ENCODE results near the gene COBL. TPM values are rescaled to one million over a fixed set of nuclear protein-coding genes. Genes with fewer than 3 reads are reported as not detected.

Gene COBL
- total RNA-seq, 2 experiments from 2014 or later, result not detected

DNA sequence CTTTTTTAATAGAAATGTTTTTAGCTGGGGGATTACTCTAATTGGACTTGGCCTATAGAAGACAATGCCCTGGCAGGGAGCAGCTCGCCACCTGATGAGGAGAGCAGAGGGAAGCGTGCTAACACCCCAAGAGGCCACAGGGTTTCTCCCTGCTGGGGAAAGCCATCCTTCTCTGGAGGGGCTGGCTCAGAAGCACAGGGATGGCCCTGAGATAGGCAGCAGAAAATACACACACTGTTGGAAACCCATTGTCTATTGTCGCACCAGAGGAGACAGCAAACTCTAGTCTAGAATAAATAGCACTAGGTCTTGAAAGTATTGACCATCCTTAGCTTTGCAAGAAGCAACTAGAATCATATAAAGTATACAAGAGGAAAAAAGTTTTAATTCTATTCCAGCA lies 5.4 kb downstream of the COBL start:
- peaks cover 31% of the 10 kb centered on the region for H3K27me3 Mint-ChIP-seq (ENCODE audit: low read depth)
- no peaks in the 10 kb centered on the region for H3K4me1 Mint-ChIP-seq (ENCODE audit: low read depth)
- ChIA-PET CTCF (no interaction called here), POLR2A (no interaction called here)
- H3K27ac Mint-ChIP-seq, result no peak overlapping the region
- H3K36me3 Mint-ChIP-seq (ENCODE audit: low read depth), result no peaks in the 10 kb centered on the region
- no peak overlapping the region for H3K4me3 Mint-ChIP-seq
- H3K9me3 Mint-ChIP-seq (ENCODE audit: insufficient read depth), result no peaks in the 10 kb centered on the region
- DNase-seq (no peak), ATAC-seq (no peak)

DNA sequence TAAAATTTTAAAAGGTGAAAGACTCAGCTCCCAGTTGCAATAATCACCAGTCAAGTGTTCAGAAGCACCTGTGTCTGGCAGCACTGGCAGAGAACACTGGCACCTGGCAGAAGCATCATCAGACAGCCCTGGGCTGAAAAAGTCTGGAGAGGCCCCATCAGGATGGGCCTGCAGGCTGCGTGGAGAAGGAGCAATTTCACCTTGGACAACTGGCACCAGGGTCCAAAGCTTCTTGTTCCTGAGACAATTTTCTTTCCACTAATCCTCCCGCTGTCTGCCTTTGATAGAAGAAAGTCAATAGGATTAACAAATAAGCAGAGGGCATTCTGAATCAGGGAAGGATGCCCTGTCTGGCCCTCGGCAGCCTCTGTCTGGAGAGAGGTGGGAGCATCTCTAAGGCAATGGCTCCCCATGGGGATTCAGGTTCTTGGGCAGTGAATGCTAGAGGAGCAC lies 6.5 kb downstream of the COBL start:
- H3K9me3 Mint-ChIP-seq (ENCODE audit: insufficient read depth), result no peaks in the 10 kb centered on the region
- no peak overlapping the region for H3K4me3 Mint-ChIP-seq
- DNase-seq, result no peak
- no peak for ATAC-seq
- CTCF ChIA-PET, result interaction anchor here (1.6 kb wide), 1 partner anchor 149 kb away, joined by 3 read pairs; no protein-coding TSS in a partner anchor
- POLR2A ChIA-PET, result no interaction called here
- H3K27ac Mint-ChIP-seq, result no peak overlapping the region
- peaks cover 24% of the 10 kb centered on the region for H3K27me3 Mint-ChIP-seq (ENCODE audit: low read depth)
- no peaks in the 10 kb centered on the region for H3K4me1 Mint-ChIP-seq (ENCODE audit: low read depth)
- H3K36me3 Mint-ChIP-seq (ENCODE audit: low read depth), result no peaks in the 10 kb centered on the region

DNA sequence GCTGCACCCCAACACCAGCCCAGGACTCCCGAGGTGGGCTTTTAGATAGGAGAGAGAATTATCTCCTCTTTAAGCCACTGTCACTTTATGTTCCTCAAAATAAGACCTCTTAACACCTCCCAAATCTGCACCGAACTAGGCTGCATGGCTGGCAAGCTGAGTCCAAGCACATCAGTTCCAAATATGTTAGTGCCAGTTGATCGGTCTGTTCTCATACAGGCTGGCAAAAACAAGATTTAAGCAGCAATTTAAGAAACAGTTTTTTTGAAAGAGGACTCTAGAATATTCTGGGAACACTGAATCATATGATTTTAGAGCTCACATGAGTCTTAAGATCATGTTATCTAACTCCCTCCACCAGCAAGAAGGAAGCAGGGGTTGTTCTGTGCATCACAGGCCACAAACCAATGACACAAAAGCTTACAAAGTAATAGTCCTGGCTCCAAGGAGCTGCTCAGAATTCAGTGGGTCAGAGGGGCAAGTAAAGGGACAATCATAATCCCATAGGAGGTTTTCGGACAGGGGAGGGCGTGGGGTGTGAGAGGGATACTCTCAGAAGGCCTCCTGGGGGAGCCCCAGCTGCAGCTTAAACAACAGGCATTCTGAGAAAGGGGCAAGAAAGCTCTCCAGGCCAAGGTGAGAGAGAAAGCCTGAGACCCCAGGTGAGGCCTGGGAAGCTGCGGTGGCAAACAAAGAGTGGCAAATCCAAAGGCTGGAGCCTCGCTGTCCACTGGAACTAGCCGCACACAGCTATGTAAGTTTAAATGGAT lies 7.1 kb downstream of the COBL start:
- no peak overlapping the region for H3K4me3 Mint-ChIP-seq
- H3K9me3 Mint-ChIP-seq (ENCODE audit: insufficient read depth), result no peaks in the 10 kb centered on the region
- ChIA-PET POLR2A (no interaction called here), CTCF (interaction anchor here (1.6 kb wide), 1 partner anchor 148 kb away, joined by 3 read pairs; no protein-coding TSS in a partner anchor)
- no peaks in the 10 kb centered on the region for H3K4me1 Mint-ChIP-seq (ENCODE audit: low read depth)
- peaks cover 19% of the 10 kb centered on the region for H3K27me3 Mint-ChIP-seq (ENCODE audit: low read depth)
- no peaks in the 10 kb centered on the region for H3K36me3 Mint-ChIP-seq (ENCODE audit: low read depth)
- no peak overlapping the region for H3K27ac Mint-ChIP-seq
- ATAC-seq (no peak), DNase-seq (no peak)

DNA sequence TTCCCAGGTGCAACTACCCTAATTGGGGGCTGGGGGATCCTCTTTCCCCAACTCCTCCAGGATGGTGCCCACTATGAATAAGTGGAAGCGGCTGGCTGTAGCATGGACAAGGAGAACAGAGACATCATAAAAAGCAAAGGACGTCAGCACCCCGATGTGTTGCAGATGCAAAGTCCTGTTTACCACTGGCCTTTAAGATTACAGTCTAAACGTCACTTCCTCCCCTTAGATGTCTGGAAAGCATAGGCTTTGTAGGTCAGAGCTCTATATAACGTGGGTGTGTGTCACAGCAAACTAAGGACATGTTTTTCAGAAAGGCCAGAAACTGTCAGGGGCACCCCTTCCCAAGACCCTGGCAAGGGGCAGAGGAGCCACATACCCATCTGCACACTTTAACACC lies 7.9 kb downstream of the COBL start:
- H3K27ac Mint-ChIP-seq, result no peak overlapping the region
- no peak overlapping the region for H3K4me3 Mint-ChIP-seq
- H3K36me3 Mint-ChIP-seq (ENCODE audit: low read depth), result no peaks in the 10 kb centered on the region
- no peaks in the 10 kb centered on the region for H3K9me3 Mint-ChIP-seq (ENCODE audit: insufficient read depth)
- ChIA-PET CTCF (interaction anchor here (1.6 kb wide), 1 partner anchor 148 kb away, joined by 3 read pairs; no protein-coding TSS in a partner anchor), POLR2A (no interaction called here)
- DNase-seq, result no peak
- peaks cover 12% of the 10 kb centered on the region for H3K27me3 Mint-ChIP-seq (ENCODE audit: low read depth)
- no peak for ATAC-seq
- H3K4me1 Mint-ChIP-seq (ENCODE audit: low read depth), result no peaks in the 10 kb centered on the region

DNA sequence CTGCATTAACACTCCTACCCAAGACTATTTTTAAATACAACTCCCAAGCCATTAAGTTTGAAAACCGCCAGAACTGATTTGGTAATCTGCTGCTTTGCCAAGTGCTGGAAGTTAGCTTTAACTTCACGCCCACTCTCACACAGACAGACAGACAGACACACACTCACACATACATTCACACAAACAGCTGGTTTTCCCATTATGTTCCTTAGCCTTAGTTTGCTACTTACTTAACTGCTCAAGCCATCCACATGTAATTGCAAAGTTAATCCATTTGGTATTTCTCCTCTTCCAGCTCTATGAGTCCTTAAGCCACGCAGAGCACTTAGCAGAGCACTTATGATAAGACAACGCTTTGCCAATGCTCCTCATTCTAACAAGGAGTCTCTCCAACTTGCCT lies 8.3 kb downstream of the COBL start:
- CTCF ChIA-PET, result interaction anchor here (1.6 kb wide), 1 partner anchor 147 kb away, joined by 3 read pairs; no protein-coding TSS in a partner anchor
- H3K27me3 Mint-ChIP-seq (ENCODE audit: low read depth), result peaks cover 9% of the 10 kb centered on the region
- DNase-seq, result no peak
- ATAC-seq, result no peak
- H3K4me3 Mint-ChIP-seq, result no peak overlapping the region
- no peaks in the 10 kb centered on the region for H3K9me3 Mint-ChIP-seq (ENCODE audit: insufficient read depth)
- H3K4me1 Mint-ChIP-seq (ENCODE audit: low read depth), result no peaks in the 10 kb centered on the region
- no peak overlapping the region for H3K27ac Mint-ChIP-seq
- POLR2A ChIA-PET, result no interaction called here
- H3K36me3 Mint-ChIP-seq (ENCODE audit: low read depth), result no peaks in the 10 kb centered on the region

- peaks cover 7% of the 10 kb centered on the region for H3K27me3 Mint-ChIP-seq (ENCODE audit: low read depth)
- no peaks in the 10 kb centered on the region for H3K36me3 Mint-ChIP-seq (ENCODE audit: low read depth)
- CTCF ChIA-PET, result no interaction called here
- no peaks in the 10 kb centered on the region for H3K9me3 Mint-ChIP-seq (ENCODE audit: insufficient read depth)
- DNase-seq (no peak), ATAC-seq (no peak)
- H3K4me1 Mint-ChIP-seq (ENCODE audit: low read depth), result no peaks in the 10 kb centered on the region
- H3K27ac Mint-ChIP-seq, result no peak overlapping the region
- POLR2A ChIA-PET, result no interaction called here
- no peak overlapping the region for H3K4me3 Mint-ChIP-seq
Measured at GRCh38 chr7:51307651-51308210, 8.9 kb downstream of the COBL start.

GRCh38 chr7:51306761-51307160 lies 9.8 kb downstream of the COBL start:
- POLR2A ChIA-PET, result no interaction called here
- no peaks in the 10 kb centered on the region for H3K9me3 Mint-ChIP-seq (ENCODE audit: insufficient read depth)
- H3K36me3 Mint-ChIP-seq (ENCODE audit: low read depth), result no peaks in the 10 kb centered on the region
- no peaks in the 10 kb centered on the region for H3K4me1 Mint-ChIP-seq (ENCODE audit: low read depth)
- ATAC-seq (no peak), DNase-seq (no peak)
- no peak overlapping the region for H3K27ac Mint-ChIP-seq
- H3K4me3 Mint-ChIP-seq, result no peak overlapping the region
- CTCF ChIA-PET, result no interaction called here
- H3K27me3 Mint-ChIP-seq (ENCODE audit: low read depth), result peaks cover 4% of the 10 kb centered on the region

DNA sequence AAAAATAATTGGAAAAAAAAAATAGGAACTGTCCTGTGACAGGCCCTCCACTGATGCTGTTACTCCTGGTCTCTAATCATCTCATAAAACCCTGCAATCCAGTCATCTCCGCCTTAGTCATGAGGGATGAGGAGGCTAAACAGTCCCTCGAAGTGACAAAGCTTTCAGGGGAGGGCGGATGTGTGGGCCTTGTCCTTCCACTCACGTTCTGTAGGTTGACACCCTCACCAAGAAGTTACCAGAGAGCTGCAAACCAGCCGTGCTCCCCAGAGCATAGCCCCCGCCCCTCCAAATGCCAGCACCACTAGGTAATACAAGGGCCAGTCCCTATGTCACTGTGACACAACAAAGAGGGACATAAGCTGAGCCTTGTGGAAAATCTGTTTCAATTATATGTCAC lies 11.9 kb downstream of the COBL start:
- DNase-seq (no peak), ATAC-seq (no peak)
- peaks cover 4% of the 10 kb centered on the region for H3K27me3 Mint-ChIP-seq (ENCODE audit: low read depth)
- no peak overlapping the region for H3K27ac Mint-ChIP-seq
- H3K4me3 Mint-ChIP-seq, result no peak overlapping the region
- ChIA-PET CTCF (interaction anchor here (0.7 kb wide), 1 partner anchor 28 kb away, joined by 3 read pairs; no protein-coding TSS in a partner anchor), POLR2A (no interaction called here)
- H3K36me3 Mint-ChIP-seq (ENCODE audit: low read depth), result no peaks in the 10 kb centered on the region
- no peaks in the 10 kb centered on the region for H3K4me1 Mint-ChIP-seq (ENCODE audit: low read depth)
- H3K9me3 Mint-ChIP-seq (ENCODE audit: insufficient read depth), result no peaks in the 10 kb centered on the region

- no peak overlapping the region for H3K4me3 Mint-ChIP-seq
- H3K9me3 Mint-ChIP-seq (ENCODE audit: insufficient read depth), result no peaks in the 10 kb centered on the region
- H3K4me1 Mint-ChIP-seq (ENCODE audit: low read depth), result no peaks in the 10 kb centered on the region
- H3K27ac Mint-ChIP-seq, result no peak overlapping the region
- no peak for ATAC-seq
- ChIA-PET POLR2A (no interaction called here), CTCF (no interaction called here)
- peaks cover 1% of the 10 kb centered on the region for H3K27me3 Mint-ChIP-seq (ENCODE audit: low read depth)
- no peak for DNase-seq
- H3K36me3 Mint-ChIP-seq (ENCODE audit: low read depth), result no peaks in the 10 kb centered on the region
Measured at GRCh38 chr7:51303142-51303525, 13.5 kb downstream of the COBL start.

GRCh38 chr7:51301806-51302205 lies 14.8 kb downstream of the COBL start:
- Mint-ChIP-seq H3K4me1 (ENCODE audit: low read depth) (no peaks in the 10 kb centered on the region), H3K27me3 (ENCODE audit: low read depth) (no peaks in the 10 kb centered on the region), H3K4me3 (no peak overlapping the region), H3K36me3 (ENCODE audit: low read depth) (no peaks in the 10 kb centered on the region), H3K9me3 (ENCODE audit: insufficient read depth) (no peaks in the 10 kb centered on the region), H3K27ac (no peak overlapping the region)
- ChIA-PET CTCF (no interaction called here), POLR2A (no interaction called here)
- no peak for ATAC-seq
- DNase-seq, result no peak

GRCh38 chr7:51300762-51301674 lies 15.6 kb downstream of the COBL start:
- no peak for DNase-seq
- Mint-ChIP-seq H3K4me1 (ENCODE audit: low read depth) (no peaks in the 10 kb centered on the region), H3K36me3 (ENCODE audit: low read depth) (no peaks in the 10 kb centered on the region), H3K27ac (no peak overlapping the region), H3K9me3 (ENCODE audit: insufficient read depth) (no peaks in the 10 kb centered on the region), H3K4me3 (no peak overlapping the region), H3K27me3 (ENCODE audit: low read depth) (no peaks in the 10 kb centered on the region)
- ChIA-PET POLR2A (no interaction called here), CTCF (no interaction called here)
- ATAC-seq, result no peak

All from activated CD8-positive, alpha-beta T cell treated with anti-CD3 and anti-CD28 coated beads, Interleukin-2, amount 10 ng/mL, durations not matched to agents 7 days and 5 days (primary cell).